Effector memory CD4-positive, alpha-beta T cell (primary cell): ENCODE measurements around the gene HERPUD2.
"Not testable (repeated sequence)": the region's sequence is repeated elsewhere in the genome, so short reads cannot be mapped to it uniquely, and the experiment has no call there.

Experiments
- DNase-seq, 3 donors: peaks; one replicate each; pipeline ENCODE4 v3.0.0-alpha.2; 2020
- H3K27ac ChIP-seq: 2 replicates; pipeline ENCODE4 v1.7.0; 2013; ENCODE audit warnings: mild to moderate bottlenecking, low read length, moderate library complexity; ENCODE audit not compliant: insufficient read depth, poor library complexity, severe bottlenecking
- H3K27me3 ChIP-seq: replicated peaks from 2 replicates; pipeline ENCODE4 v1.7.0; 2013; ENCODE audit warnings: mild to moderate bottlenecking, low read length; ENCODE audit not compliant: insufficient read depth, control insufficient read depth, poor library complexity, severe bottlenecking
- H3K36me3 ChIP-seq: 2 replicates; pipeline ENCODE4 v1.7.0; 2013; ENCODE audit warnings: mild to moderate bottlenecking, low read length, moderate library complexity; ENCODE audit not compliant: control insufficient read depth, insufficient read depth
- H3K4me1 ChIP-seq: 2 replicates; pipeline ENCODE4 v1.7.0; 2013; ENCODE audit warnings: low read length, mild to moderate bottlenecking; ENCODE audit not compliant: control insufficient read depth, insufficient read depth, poor library complexity, severe bottlenecking
- H3K4me3 ChIP-seq: 2 replicates; pipeline ENCODE4 v1.7.0; 2013; ENCODE audit warnings: low read length, low read depth, mild to moderate bottlenecking; ENCODE audit not compliant: insufficient read depth, poor library complexity, severe bottlenecking
- H3K9me3 ChIP-seq: 2 replicates; pipeline ENCODE4 v1.7.0; 2013; ENCODE audit warnings: mild to moderate bottlenecking, low read length, moderate library complexity; ENCODE audit not compliant: control insufficient read depth

The HERPUD2 gene

GRCh38 chr7:35699796-35700305 lies 4.9 kb upstream of the HERPUD2 start:
- Histone ChIP-seq H3K9me3 (no peaks in the 10 kb centered on the region), H3K27ac (no peak overlapping the region), H3K27me3 (no peaks in the 10 kb centered on the region), H3K4me3 (no peak overlapping the region), H3K4me1 (peaks cover 6% of the 10 kb centered on the region), H3K36me3 (no peaks in the 10 kb centered on the region)
- DNase-seq = no peak

GRCh38 chr7:35698382-35698781 lies 3.4 kb upstream of the HERPUD2 start:
- not testable (repeated sequence) for H3K27ac ChIP-seq, H3K9me3 ChIP-seq, H3K36me3 ChIP-seq, DNase-seq, H3K27me3 ChIP-seq, H3K4me3 ChIP-seq, H3K4me1 ChIP-seq

- DNase-seq = no peak
- H3K9me3 ChIP-seq = no peaks in the 10 kb centered on the region
- no peaks in the 10 kb centered on the region for H3K27me3 ChIP-seq
- H3K4me1 ChIP-seq = peaks cover 6% of the 10 kb centered on the region
- H3K36me3 ChIP-seq = no peaks in the 10 kb centered on the region
- H3K27ac ChIP-seq = no peak overlapping the region
- H3K4me3 ChIP-seq = no peak overlapping the region
Measured at GRCh38 chr7:35697414-35698175, 2.7 kb upstream of the HERPUD2 start.

- no peak for DNase-seq
- Histone ChIP-seq H3K4me3 (peak overlapping the region; percentile 98), H3K27me3 (no peaks in the 10 kb centered on the region), H3K9me3 (no peaks in the 10 kb centered on the region), H3K36me3 (no peaks in the 10 kb centered on the region), H3K4me1 (peaks cover 6% of the 10 kb centered on the region), H3K27ac (peak overlapping the region; percentile 96)
Measured at GRCh38 chr7:35695987-35696386, 1.1 kb upstream of the HERPUD2 start.

- H3K4me1 ChIP-seq = peaks cover 6% of the 10 kb centered on the region
- H3K27ac ChIP-seq = peak overlapping the region; percentile 96
- DNase-seq = no peak
- no peaks in the 10 kb centered on the region for H3K36me3 ChIP-seq
- no peaks in the 10 kb centered on the region for H3K27me3 ChIP-seq
- no peaks in the 10 kb centered on the region for H3K9me3 ChIP-seq
- peak overlapping the region; percentile 98 for H3K4me3 ChIP-seq
Measured at GRCh38 chr7:35695473-35695850, 527 bp upstream of the HERPUD2 start.

GRCh38 chr7:35694161-35694783 lies 663 bp downstream of the HERPUD2 start:
- Histone ChIP-seq H3K36me3 (no peaks in the 10 kb centered on the region), H3K4me1 (peaks cover 10% of the 10 kb centered on the region), H3K4me3 (peak overlapping the region; percentile 98), H3K27me3 (no peaks in the 10 kb centered on the region), H3K9me3 (no peaks in the 10 kb centered on the region), H3K27ac (peak overlapping the region; percentile 96)
- DNase-seq = no peak

GRCh38 chr7:35691827-35692307 lies 3.1 kb downstream of the HERPUD2 start:
- Histone ChIP-seq H3K27me3 (no peaks in the 10 kb centered on the region), H3K27ac (peak overlapping the region; percentile 96), H3K4me1 (peaks cover 19% of the 10 kb centered on the region), H3K9me3 (no peaks in the 10 kb centered on the region), H3K36me3 (no peaks in the 10 kb centered on the region), H3K4me3 (peak overlapping the region; percentile 98)
- peak in 1 of 3 donors; percentile 24 for DNase-seq

- H3K36me3 ChIP-seq = no peaks in the 10 kb centered on the region
- no peak for DNase-seq
- no peaks in the 10 kb centered on the region for H3K27me3 ChIP-seq
- H3K4me1 ChIP-seq = peaks cover 19% of the 10 kb centered on the region
- peak overlapping the region; percentile 96 for H3K27ac ChIP-seq
- peak overlapping the region; percentile 98 for H3K4me3 ChIP-seq
- no peaks in the 10 kb centered on the region for H3K9me3 ChIP-seq
Measured at GRCh38 chr7:35691366-35691765, 3.6 kb downstream of the HERPUD2 start.

GRCh38 chr7:35690614-35691013 lies 4.3 kb downstream of the HERPUD2 start:
- not testable (repeated sequence) for H3K27me3 ChIP-seq
- H3K4me3 ChIP-seq = peak overlapping the region; percentile 98

GRCh38 chr7:35685781-35686180 lies 9.2 kb downstream of the HERPUD2 start:
- Histone ChIP-seq H3K4me1 (peaks cover 13% of the 10 kb centered on the region), H3K27me3 (no peaks in the 10 kb centered on the region)
- DNase-seq = no peak

More at GRCh38 chr7:35690614-35691013, 4.3 kb downstream of the HERPUD2 start:
- H3K36me3 ChIP-seq, DNase-seq, H3K9me3 ChIP-seq: not testable (repeated sequence)
- H3K4me1 ChIP-seq = peaks cover 13% of the 10 kb centered on the region
- H3K27ac ChIP-seq = peak overlapping the region; percentile 96

More at GRCh38 chr7:35685781-35686180, 9.2 kb downstream of the HERPUD2 start:
- Histone ChIP-seq H3K36me3 (peaks cover 3% of the 10 kb centered on the region), H3K27ac (no peak overlapping the region), H3K9me3 (no peaks in the 10 kb centered on the region), H3K4me3 (no peak overlapping the region)
